Dermis microvascular lymphatic vessel endothelial cell (primary cell): Measurements from ENCODE around the gene MTERF4. TPM values are rescaled to one million over a fixed set of nuclear protein-coding genes. Genes with fewer than 3 reads are reported as not detected.

Source experiments
- DNase-seq, 2 donors: peaks; one replicate each; pipeline versions ENCODE4 v3.0.0 to v3.0.0-alpha.2; 2010; ENCODE audit warnings: low read depth in 2 of 2
- total RNA-seq: library from RNA; depleted of rRNA; stranded (reverse); fragments of >200 nt; gene quantifications from 2 replicates; pipeline ENCODE4 v1.2.1, GENCODE V29; 2014

The MTERF4 gene
- total RNA-seq, 1 donor from 2014 or later, result 28.2 TPM

DNA sequence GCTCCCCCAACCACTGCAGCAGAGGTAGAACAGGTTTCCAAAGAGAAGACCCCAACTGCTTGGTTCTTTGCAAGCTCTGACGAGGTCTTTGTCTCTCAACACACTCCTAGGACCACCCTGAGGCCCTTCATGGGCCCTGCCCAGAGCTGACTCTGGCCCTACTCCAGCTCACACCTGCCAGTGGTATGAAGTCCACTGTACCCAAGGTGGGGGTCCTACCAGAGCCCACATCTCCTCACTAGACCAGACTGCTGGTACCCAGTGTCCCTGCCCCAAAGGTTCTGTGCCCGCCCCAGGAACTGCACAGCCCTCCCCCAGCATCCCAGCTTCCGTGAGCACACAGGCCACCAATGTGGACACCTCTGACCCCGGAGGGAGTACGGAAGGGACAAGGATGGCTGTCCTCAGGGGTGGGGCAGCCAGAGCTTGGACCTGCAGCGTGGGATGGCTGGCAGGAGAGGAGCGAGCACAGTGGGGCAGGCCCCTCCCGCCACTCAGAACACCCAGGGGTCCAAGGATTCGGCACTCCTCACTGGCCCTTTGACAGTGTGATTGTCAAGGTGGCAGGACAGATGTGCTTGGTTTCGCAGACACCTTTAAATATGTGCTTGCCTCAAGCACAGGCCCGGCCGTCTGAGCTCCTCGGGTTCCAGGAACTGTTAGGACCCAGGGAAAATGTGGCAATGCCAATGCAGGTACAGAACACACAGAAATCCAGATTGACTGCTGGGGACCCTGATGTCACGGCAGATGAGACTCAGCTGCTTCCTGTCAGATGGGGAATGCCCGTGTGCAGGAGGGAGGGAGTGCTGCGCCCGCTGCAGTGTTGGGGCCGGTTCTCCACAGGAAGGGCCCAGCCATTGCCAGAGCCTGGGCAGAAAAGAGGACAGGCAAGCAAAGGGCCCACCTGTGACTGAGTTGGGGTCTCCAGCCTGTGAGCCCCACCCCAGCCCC is 51.2 kb downstream of the MTERF4 start:
- no peak for DNase-seq

DNA sequence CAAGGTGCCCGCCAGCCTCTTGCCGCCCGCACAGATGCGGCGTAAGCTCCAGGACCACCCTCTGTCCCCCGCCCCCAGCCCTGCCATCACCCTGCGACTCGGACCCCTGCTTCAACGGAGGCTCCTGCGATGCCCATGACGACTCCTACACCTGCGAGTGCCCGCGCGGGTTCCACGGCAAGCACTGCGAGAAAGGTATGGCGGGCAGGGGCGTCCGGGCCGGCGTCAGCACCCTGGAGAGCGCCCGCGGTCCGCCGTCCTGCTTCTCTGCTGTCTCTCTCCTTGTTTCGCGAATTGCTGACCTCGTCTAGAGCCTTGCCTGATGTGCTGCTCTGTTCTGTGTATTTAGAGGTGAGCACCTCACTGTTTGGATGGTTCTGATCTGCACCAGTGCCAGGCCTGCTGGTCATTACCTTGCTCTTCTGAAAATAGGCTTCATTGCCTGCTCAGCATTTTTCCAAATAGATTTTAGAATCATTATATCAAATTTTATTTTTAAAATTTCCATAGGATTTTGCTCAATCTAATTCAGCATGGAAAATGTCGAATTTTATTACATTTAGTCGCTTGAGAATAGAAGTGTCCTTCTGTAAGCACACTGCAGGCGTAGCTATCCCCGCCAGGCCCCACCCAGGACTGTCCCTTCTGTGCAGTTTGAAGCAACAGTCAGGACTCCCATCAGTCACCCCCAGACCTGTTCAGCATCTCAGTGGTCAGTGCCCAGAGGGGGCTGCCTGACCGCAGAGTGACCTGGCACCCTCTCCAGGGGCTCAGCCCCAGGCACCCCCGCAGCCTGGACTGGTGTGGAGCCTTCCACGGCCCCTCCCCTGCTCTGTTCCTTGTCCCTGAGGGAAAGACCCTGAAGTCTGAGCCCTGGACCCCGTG is 52.1 kb downstream of the MTERF4 start:
- DNase-seq, result no peak

DNA sequence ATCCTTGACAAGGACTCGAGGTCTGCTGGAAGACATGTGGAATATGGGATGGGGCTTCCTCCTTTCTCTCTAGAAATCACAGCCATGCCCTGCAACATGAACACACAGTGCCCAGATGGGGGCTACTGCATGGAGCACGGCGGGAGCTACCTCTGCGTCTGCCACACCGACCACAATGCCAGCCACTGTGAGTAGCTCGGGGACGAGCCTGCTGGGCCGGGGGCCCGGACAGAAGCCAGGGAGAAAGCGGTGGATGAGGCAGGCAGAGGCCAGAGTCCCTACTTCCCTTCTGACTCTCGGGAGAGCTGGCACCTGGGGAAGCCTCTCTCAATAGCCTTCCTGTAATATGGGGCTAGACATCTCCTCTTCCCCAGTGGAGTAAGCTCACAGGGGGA is 53.1 kb downstream of the MTERF4 start:
- no peak for DNase-seq

DNA sequence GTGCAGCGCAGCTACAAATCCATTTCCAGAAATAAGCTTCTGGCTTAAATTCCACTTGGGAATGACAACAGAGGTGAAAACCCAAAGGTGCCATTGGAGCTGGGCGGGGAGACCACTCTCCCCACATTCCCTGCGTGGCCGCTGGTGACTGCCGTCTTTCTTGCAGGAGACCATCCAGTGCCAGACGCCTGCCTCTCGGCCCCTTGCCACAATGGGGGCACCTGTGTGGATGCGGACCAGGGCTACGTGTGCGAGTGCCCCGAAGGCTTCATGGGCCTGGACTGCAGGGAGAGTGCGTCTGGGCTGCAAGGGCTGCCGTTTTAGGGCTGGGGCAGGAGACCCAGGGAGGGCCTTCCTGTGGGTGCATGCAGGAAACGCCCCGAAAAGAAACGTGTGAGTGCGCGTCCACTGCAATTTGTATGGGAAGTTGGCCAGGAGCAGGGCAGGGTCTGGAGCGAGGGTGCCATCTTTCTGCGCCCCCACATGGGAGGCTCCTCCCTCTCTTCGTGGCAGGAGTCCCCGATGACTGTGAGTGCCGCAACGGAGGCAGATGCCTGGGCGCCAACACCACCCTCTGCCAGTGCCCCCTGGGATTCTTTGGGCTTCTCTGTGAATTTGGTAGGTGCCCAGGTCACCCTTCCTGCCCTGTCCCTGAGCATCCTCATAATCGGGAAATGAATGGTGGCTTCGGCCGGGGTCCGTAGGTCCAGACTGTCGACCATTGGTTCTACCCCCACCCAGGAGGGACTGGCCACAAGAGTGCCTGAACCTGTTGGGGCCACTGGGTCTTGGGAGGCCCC is 53.7 kb downstream of the MTERF4 start:
- no peak for DNase-seq

DNA sequence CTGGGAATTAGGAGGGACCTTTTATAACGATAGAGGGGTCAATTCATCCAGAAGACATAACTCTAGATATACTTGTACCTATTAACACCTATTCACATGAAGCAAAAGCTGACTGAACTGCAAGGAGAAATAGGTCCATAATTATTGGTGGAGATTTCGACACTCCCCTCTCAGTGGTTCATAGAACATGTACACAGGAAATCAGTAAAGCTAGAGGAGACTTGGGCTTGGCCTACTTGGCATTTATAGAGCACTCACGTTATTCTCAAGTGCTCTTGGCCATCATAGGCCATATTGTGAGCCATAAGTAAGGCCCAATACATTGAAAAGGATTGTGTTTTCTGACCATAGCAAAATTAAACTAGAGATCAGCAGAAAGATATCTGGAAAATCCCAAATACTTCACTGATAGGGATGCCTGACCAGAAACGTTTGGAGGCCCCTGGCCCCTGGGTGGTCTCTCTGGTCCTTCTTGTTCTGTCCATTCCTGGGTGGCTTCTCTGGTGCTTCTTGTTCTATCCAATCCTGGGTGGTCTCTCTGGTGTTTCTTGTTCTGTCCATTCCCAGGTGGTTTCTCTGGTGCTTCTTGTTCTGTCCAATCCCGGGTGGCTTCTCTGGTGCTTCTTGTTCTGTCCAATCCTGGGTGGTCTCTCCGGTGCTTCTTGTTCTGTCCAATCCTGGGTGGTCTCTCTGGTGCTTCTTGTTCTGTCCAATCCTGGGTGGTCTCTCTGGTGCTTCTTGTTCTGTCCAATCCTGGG is 54.7 kb downstream of the MTERF4 start:
- DNase-seq, result no peak

Other genes with a start within 250 kb of the MTERF4 start
- not detected in 2 replicates for gene AGXT, start 233.5 kb downstream of the MTERF4 start, total RNA-seq
- gene MAB21L4, start 206.1 kb downstream of the MTERF4 start, total RNA-seq, result not detected in 2 replicates
- gene CROCC2, start 196.0 kb downstream of the MTERF4 start, total RNA-seq, result not detected in 2 replicates
- 8.6 and 25.3 TPM in 2 replicates for gene SNED1, start 103.7 kb downstream of the MTERF4 start, total RNA-seq
- 5.8 and 13.0 TPM in 2 replicates for gene PASK, start 47.2 kb upstream of the MTERF4 start, total RNA-seq
- gene PPP1R7, start 48.2 kb upstream of the MTERF4 start, total RNA-seq, result 45.0 and 50.5 TPM in 2 replicates
- 1.0 and 2.7 TPM in 2 replicates for gene ANO7, start 86.4 kb upstream of the MTERF4 start, total RNA-seq
- gene HDLBP, start 213.4 kb upstream of the MTERF4 start, total RNA-seq, result 660 and 780 TPM in 2 replicates
- 383 and 471 TPM in 2 replicates for gene SEPTIN2, start 213.6 kb upstream of the MTERF4 start, total RNA-seq